Measurements from ENCODE around the gene DOCK1.
"Not testable (repeated sequence)": the region's sequence is repeated elsewhere in the genome, so short reads cannot be mapped to it uniquely, and the experiment has no call there.

DOCK1 gene

GRCh38 chr10:127308031-127308430 is 402.8 kb downstream of the DOCK1 start:
- Histone ChIP-seq H3K18ac (ENCODE audit: low read length) (no peak overlapping the region), H3K27me3 (ENCODE audit: insufficient read depth, low read length, poor library complexity) (no peaks in the 10 kb centered on the region), H3K4ac (ENCODE audit: low read depth, low read length) (no peak overlapping the region), H3K4me3 (ENCODE audit: low read length) (no peak overlapping the region), H3K56ac (ENCODE audit: low read length) (no peak overlapping the region), H4K8ac (ENCODE audit: low read depth, low read length) (no peak overlapping the region), H2BK5ac (ENCODE audit: low read length) (no peak overlapping the region), H3K9ac (ENCODE audit: low read length) (no peak overlapping the region), H2AK5ac (ENCODE audit: low read length) (no peak overlapping the region), H3K79me2 (ENCODE audit: control insufficient read depth, insufficient read depth, low read length) (no peaks in the 10 kb centered on the region), H2BK120ac (ENCODE audit: low read depth, low read length) (no peak overlapping the region), H3K23ac (ENCODE audit: low read length) (no peak overlapping the region), H3K4me2 (ENCODE audit: low read length) (no peak overlapping the region), H3K79me1 (ENCODE audit: low read length) (no peaks in the 10 kb centered on the region), H4K5ac (ENCODE audit: low read length) (no peak overlapping the region), H2BK15ac (replicated peaks; ENCODE audit: low read depth) (no peak overlapping the region), H3K27ac (ENCODE audit: low read depth, low read length) (no peak overlapping the region), H3K4me1 (ENCODE audit: control insufficient read depth, low read depth, low read length) (no peaks in the 10 kb centered on the region), H3K36me3 (ENCODE audit: control insufficient read depth, insufficient read depth, low read length) (no peaks in the 10 kb centered on the region)
- no peak for DNase-seq
- no CpG with 5 or more reads among the region's 5 CpGs for WGBS (ENCODE audit: extremely low coverage, insufficient coverage, low lambda C conversion rate)

- not testable (repeated sequence) for H4K8ac ChIP-seq (ENCODE audit: low read depth, low read length); H3K9ac ChIP-seq (ENCODE audit: low read length); H3K23ac ChIP-seq (ENCODE audit: low read length); H3K27me3 ChIP-seq (ENCODE audit: insufficient read depth, low read length, poor library complexity); DNase-seq; H3K79me1 ChIP-seq (ENCODE audit: low read length); H3K4ac ChIP-seq (ENCODE audit: low read depth, low read length); H3K4me1 ChIP-seq (ENCODE audit: control insufficient read depth, low read depth, low read length); H2BK120ac ChIP-seq (ENCODE audit: low read depth, low read length); H3K36me3 ChIP-seq (ENCODE audit: control insufficient read depth, insufficient read depth, low read length); H3K4me3 ChIP-seq (ENCODE audit: low read length); H3K56ac ChIP-seq (ENCODE audit: low read length); H3K4me2 ChIP-seq (ENCODE audit: low read length); H3K27ac ChIP-seq (ENCODE audit: low read depth, low read length); H2BK5ac ChIP-seq (ENCODE audit: low read length); H3K79me2 ChIP-seq (ENCODE audit: control insufficient read depth, insufficient read depth, low read length); H4K5ac ChIP-seq (ENCODE audit: low read length); H2BK15ac ChIP-seq (replicated peaks; ENCODE audit: low read depth); H2AK5ac ChIP-seq (ENCODE audit: low read length); H3K18ac ChIP-seq (ENCODE audit: low read length)
- no CpG with 5 or more reads among the region's 2 CpGs for WGBS (ENCODE audit: extremely low coverage, insufficient coverage, low lambda C conversion rate)
These were observed 404.4 kb downstream of the DOCK1 start for GRCh38 chr10:127309619-127310018.

- Histone ChIP-seq H2AK5ac (ENCODE audit: low read length) (no peak overlapping the region), H3K4me1 (ENCODE audit: control insufficient read depth, low read depth, low read length) (no peaks in the 10 kb centered on the region), H3K4ac (ENCODE audit: low read depth, low read length) (no peak overlapping the region), H3K27me3 (ENCODE audit: insufficient read depth, low read length, poor library complexity) (no peaks in the 10 kb centered on the region), H3K79me2 (ENCODE audit: control insufficient read depth, insufficient read depth, low read length) (no peaks in the 10 kb centered on the region), H3K27ac (ENCODE audit: low read depth, low read length) (no peak overlapping the region), H2BK15ac (replicated peaks; ENCODE audit: low read depth) (no peak overlapping the region), H2BK5ac (ENCODE audit: low read length) (no peak overlapping the region), H3K9ac (ENCODE audit: low read length) (no peak overlapping the region), H2BK120ac (ENCODE audit: low read depth, low read length) (no peak overlapping the region), H3K23ac (ENCODE audit: low read length) (no peak overlapping the region), H3K79me1 (ENCODE audit: low read length) (no peaks in the 10 kb centered on the region), H3K18ac (ENCODE audit: low read length) (no peak overlapping the region), H4K8ac (ENCODE audit: low read depth, low read length) (no peak overlapping the region), H3K36me3 (ENCODE audit: control insufficient read depth, insufficient read depth, low read length) (no peaks in the 10 kb centered on the region), H3K56ac (ENCODE audit: low read length) (no peak overlapping the region), H3K4me2 (ENCODE audit: low read length) (no peak overlapping the region), H4K5ac (ENCODE audit: low read length) (no peak overlapping the region), H3K4me3 (ENCODE audit: low read length) (no peak overlapping the region)
- WGBS (ENCODE audit: extremely low coverage, insufficient coverage, low lambda C conversion rate) = no CpG with 5 or more reads among the region's 8 CpGs
- DNase-seq = no peak
These were observed 405.2 kb downstream of the DOCK1 start for GRCh38 chr10:127310430-127310829.

GRCh38 chr10:127310923-127311322 is 405.7 kb downstream of the DOCK1 start:
- Histone ChIP-seq H4K8ac (ENCODE audit: low read depth, low read length) (no peak overlapping the region), H3K9ac (ENCODE audit: low read length) (no peak overlapping the region), H3K23ac (ENCODE audit: low read length) (no peak overlapping the region), H3K56ac (ENCODE audit: low read length) (no peak overlapping the region), H4K5ac (ENCODE audit: low read length) (no peak overlapping the region), H3K36me3 (ENCODE audit: control insufficient read depth, insufficient read depth, low read length) (no peaks in the 10 kb centered on the region), H3K4me2 (ENCODE audit: low read length) (no peak overlapping the region), H2BK15ac (replicated peaks; ENCODE audit: low read depth) (no peak overlapping the region), H3K79me2 (ENCODE audit: control insufficient read depth, insufficient read depth, low read length) (no peaks in the 10 kb centered on the region), H2BK120ac (ENCODE audit: low read depth, low read length) (no peak overlapping the region), H3K18ac (ENCODE audit: low read length) (no peak overlapping the region), H2BK5ac (ENCODE audit: low read length) (no peak overlapping the region), H3K4me3 (ENCODE audit: low read length) (no peak overlapping the region), H3K27ac (ENCODE audit: low read depth, low read length) (no peak overlapping the region), H3K4ac (ENCODE audit: low read depth, low read length) (no peak overlapping the region), H2AK5ac (ENCODE audit: low read length) (no peak overlapping the region), H3K4me1 (ENCODE audit: control insufficient read depth, low read depth, low read length) (no peaks in the 10 kb centered on the region), H3K27me3 (ENCODE audit: insufficient read depth, low read length, poor library complexity) (no peaks in the 10 kb centered on the region), H3K79me1 (ENCODE audit: low read length) (no peaks in the 10 kb centered on the region)
- WGBS (ENCODE audit: extremely low coverage, insufficient coverage, low lambda C conversion rate) = no CpG with 5 or more reads among the region's 3 CpGs
- DNase-seq = peak; percentile 29

- no CpG with 5 or more reads among the region's 7 CpGs for WGBS (ENCODE audit: extremely low coverage, insufficient coverage, low lambda C conversion rate)
- Histone ChIP-seq H3K4me3 (ENCODE audit: low read length) (no peak overlapping the region), H3K18ac (ENCODE audit: low read length) (no peak overlapping the region), H2BK5ac (ENCODE audit: low read length) (no peak overlapping the region), H3K36me3 (ENCODE audit: control insufficient read depth, insufficient read depth, low read length) (no peaks in the 10 kb centered on the region), H3K23ac (ENCODE audit: low read length) (no peak overlapping the region), H3K4me1 (ENCODE audit: control insufficient read depth, low read depth, low read length) (no peaks in the 10 kb centered on the region), H3K27me3 (ENCODE audit: insufficient read depth, low read length, poor library complexity) (no peaks in the 10 kb centered on the region), H4K8ac (ENCODE audit: low read depth, low read length) (no peak overlapping the region), H3K9ac (ENCODE audit: low read length) (no peak overlapping the region), H2BK15ac (replicated peaks; ENCODE audit: low read depth) (no peak overlapping the region), H3K27ac (ENCODE audit: low read depth, low read length) (no peak overlapping the region), H2AK5ac (ENCODE audit: low read length) (no peak overlapping the region), H3K4me2 (ENCODE audit: low read length) (no peak overlapping the region), H3K56ac (ENCODE audit: low read length) (no peak overlapping the region), H3K79me2 (ENCODE audit: control insufficient read depth, insufficient read depth, low read length) (no peaks in the 10 kb centered on the region), H3K79me1 (ENCODE audit: low read length) (no peaks in the 10 kb centered on the region), H2BK120ac (ENCODE audit: low read depth, low read length) (no peak overlapping the region), H3K4ac (ENCODE audit: low read depth, low read length) (no peak overlapping the region), H4K5ac (ENCODE audit: low read length) (no peak overlapping the region)
- DNase-seq = no peak
These were observed 408.9 kb downstream of the DOCK1 start for GRCh38 chr10:127313996-127314700.

GRCh38 chr10:127314797-127315196 is 409.6 kb downstream of the DOCK1 start:
- Histone ChIP-seq H3K36me3 (ENCODE audit: control insufficient read depth, insufficient read depth, low read length) (no peaks in the 10 kb centered on the region), H3K4me3 (ENCODE audit: low read length) (no peak overlapping the region), H3K79me2 (ENCODE audit: control insufficient read depth, insufficient read depth, low read length) (no peaks in the 10 kb centered on the region), H3K4me2 (ENCODE audit: low read length) (no peak overlapping the region), H2BK5ac (ENCODE audit: low read length) (no peak overlapping the region), H2BK15ac (replicated peaks; ENCODE audit: low read depth) (no peak overlapping the region), H2AK5ac (ENCODE audit: low read length) (no peak overlapping the region), H3K9ac (ENCODE audit: low read length) (no peak overlapping the region), H4K5ac (ENCODE audit: low read length) (no peak overlapping the region), H3K4ac (ENCODE audit: low read depth, low read length) (no peak overlapping the region), H2BK120ac (ENCODE audit: low read depth, low read length) (no peak overlapping the region), H3K56ac (ENCODE audit: low read length) (no peak overlapping the region), H3K79me1 (ENCODE audit: low read length) (no peaks in the 10 kb centered on the region), H3K4me1 (ENCODE audit: control insufficient read depth, low read depth, low read length) (no peaks in the 10 kb centered on the region), H3K23ac (ENCODE audit: low read length) (no peak overlapping the region), H3K18ac (ENCODE audit: low read length) (no peak overlapping the region), H3K27me3 (ENCODE audit: insufficient read depth, low read length, poor library complexity) (no peaks in the 10 kb centered on the region), H3K27ac (ENCODE audit: low read depth, low read length) (no peak overlapping the region), H4K8ac (ENCODE audit: low read depth, low read length) (no peak overlapping the region)
- no peak for DNase-seq
- WGBS (ENCODE audit: extremely low coverage, insufficient coverage, low lambda C conversion rate) = no CpG with 5 or more reads among the region's 6 CpGs

All from mesendoderm (in vitro differentiated cells).